HG02870 (cell line): Measurements from ENCODE around the gene TMEM132D.
"Not testable (repeated sequence)": the region's sequence is repeated elsewhere in the genome, so short reads cannot be mapped to it uniquely, and the experiment has no call there.

Experiments
- ATAC-seq: cut with Tn5 transposase; IDR thresholded peaks from one replicate; pipeline ENCODE4 v1.9.1; 2021; ENCODE audit warnings: mild to moderate bottlenecking, moderate library complexity; ENCODE audit not compliant: unreplicated experiment

Gene TMEM132D

DNA sequence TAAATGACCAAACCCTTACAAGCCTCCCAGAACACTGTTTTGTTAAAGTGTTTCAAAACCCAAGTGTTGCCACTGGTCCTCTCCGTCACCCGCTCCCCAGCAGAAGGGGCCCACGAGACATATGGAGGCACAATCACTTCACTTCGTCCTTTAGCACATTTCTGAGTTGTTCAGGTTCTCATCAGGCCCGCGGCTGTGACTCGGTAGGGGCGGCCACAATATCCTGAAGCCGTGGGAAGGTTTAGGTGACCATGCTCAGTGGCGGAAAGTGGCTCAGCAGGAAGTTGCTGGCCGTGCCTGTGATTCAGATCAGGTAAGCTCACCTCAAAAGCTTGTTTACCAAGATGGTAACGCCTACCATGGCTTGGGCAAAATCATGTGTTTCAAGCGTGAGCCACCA, 823.0 kb downstream of the TMEM132D start:
- no peak for ATAC-seq

- ATAC-seq: no peak
Observed at GRCh38 chr12:129080391-129080790, 823.4 kb downstream of the TMEM132D start.

GRCh38 chr12:129079719-129080118, 824.1 kb downstream of the TMEM132D start:
- no peak for ATAC-seq

DNA sequence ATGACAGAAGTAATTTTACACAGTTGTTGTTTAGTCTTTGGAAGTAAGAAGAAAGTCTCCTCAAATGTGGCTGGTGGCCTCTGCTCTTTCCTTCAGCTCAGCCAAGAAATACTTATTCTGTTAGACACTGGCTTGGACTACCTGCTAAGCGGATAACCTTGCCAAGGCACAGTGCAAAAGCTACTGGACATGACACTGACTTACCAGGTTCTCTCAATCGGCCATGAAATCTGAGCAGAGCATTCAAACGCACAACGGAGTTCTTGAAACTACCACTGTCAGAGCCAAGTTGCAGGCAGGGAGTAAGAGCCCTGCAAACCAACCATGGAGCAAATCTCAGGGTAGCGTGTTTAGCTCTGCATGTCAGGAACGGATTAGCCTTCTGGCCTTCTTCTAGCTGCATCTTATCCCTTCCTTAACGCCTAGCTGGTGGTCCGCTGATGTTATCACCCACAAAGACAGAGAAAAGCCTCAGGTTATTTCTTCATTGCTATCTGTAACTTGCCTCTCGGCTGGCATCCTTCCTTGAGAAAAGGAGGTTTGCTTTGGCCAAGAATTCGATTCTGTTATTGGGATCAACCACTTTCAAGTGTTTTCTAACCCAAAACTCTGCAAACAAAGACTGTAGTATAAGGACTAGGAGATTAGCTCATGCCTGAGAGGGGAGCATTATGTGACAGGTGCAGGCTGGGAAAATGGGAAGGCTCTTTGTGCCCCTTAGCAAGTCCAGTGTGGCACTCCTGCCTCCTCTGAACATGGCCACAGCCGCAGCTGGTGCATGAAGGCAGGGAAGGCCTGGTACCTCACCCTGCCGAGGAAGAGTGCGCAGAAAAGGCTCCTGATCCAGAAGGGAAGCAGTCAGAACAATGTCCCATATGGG, 827.1 kb downstream of the TMEM132D start:
- no peak for ATAC-seq

GRCh38 chr12:129075460-129076208, 828.2 kb downstream of the TMEM132D start:
- ATAC-seq: no peak

- no peak for ATAC-seq
Observed at GRCh38 chr12:129074379-129074778, 829.4 kb downstream of the TMEM132D start.

- ATAC-seq: no peak
Observed at GRCh38 chr12:129073157-129073915, 830.5 kb downstream of the TMEM132D start.

GRCh38 chr12:129071362-129071761, 832.5 kb downstream of the TMEM132D start:
- no peak for ATAC-seq

DNA sequence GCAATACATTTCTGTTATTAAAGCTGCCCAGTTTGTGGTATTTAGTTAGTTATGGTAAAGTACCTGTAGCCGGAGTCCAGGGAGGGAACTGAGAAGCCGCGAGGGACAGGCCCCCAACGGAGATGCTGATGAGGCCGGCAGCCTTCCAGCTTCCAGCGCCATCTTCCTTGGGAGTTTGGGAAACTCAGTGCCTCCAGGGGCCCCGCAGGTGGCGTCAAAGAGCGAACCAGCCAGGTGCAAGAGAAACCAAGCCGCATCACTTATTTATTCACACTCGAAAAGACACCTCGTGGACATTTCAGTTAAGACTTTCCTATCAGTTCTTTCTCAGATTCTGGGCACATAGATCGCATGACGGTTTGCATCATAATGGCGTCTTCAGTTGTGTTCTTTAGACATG, 833.9 kb downstream of the TMEM132D start:
- ATAC-seq: no peak

DNA sequence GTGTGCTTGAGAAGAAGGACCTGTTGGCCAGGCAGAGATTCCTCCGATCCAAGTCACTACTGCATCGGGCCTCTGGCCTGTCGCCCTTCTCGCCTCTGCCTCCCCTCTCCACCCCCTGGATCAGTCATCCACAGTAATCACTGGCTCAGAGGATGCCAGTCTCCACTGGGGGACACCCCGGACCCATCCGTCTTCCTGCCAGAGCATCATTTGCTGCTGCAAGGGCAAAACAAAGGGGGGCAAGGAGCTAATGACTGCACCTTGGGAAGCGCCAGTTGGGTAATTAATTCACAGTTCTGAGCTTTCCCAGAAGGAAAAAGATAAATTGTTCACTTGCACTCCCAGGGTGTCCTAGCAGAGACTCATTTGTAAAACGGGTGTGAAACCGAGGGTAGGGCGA, 835.1 kb downstream of the TMEM132D start:
- ATAC-seq: no peak

DNA sequence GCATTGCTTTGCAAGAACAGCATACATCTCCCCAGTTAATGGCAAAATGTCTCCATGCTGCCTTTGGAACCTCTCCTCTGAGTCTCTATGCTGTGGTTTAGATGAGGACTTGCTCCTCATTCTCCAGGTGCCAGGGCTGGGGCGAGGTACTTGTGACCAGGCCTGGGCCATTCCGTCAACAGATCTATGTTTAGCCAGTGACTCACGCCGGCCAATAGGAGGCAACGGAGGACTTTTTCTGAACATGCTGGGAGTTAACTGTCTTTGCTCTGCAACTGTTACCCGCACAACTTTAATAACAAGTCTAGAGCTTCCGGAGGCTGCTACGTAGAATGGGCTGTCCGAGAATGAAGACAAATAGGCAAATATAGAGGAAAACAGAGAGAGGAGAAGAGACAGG, 836.3 kb downstream of the TMEM132D start:
- ATAC-seq: no peak

DNA sequence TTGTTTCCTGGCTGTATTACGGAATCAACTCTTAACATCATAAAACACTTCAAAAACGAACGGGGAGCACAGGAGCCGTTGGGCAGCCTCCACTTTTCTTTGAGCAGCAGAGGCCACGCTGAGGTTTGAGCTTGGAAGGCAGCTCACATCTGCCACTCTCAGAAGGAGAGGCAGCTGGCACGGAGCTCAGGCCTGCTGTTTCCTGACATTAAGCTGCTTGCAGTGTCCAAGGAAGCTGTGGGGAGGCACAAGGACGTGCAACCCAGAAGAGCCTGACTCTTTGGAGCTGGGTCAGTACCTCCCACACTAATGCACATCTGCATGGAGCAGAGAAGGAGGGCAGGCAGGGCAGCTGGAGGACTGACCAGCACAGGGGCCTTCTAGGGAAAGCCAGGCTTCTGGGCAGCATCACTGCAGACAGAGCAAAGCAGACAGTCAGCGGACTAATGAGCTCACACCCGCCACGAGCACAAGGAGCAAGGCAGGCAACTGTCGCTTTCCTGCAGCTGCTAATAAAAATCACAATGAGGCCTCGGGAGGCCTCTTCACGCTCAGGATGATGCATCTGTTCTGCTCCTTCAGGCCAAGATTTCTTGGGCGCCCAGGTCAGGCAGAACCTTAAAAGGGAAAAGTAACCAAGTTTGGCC, 839.5 kb downstream of the TMEM132D start:
- ATAC-seq: no peak

DNA sequence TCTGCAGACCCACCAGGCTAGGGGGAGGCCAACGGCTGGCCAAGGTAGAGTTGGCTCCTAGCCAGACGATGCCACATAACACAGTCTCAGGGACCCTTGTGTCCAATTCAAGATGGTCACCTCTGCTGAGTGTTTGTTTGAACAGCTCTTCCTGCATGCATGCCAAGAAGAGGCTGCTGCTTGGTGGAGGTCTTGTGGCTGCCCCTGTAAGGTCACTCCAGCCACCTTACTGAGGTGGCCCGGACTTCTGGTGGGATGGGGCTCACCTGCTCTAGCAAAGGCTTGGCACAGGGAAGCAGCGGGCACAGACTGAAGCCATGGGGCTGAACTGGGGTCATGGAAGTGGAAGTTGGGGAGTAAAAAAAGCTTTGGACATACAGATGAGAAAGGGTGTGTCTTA, 840.2 kb downstream of the TMEM132D start:
- ATAC-seq: no peak

DNA sequence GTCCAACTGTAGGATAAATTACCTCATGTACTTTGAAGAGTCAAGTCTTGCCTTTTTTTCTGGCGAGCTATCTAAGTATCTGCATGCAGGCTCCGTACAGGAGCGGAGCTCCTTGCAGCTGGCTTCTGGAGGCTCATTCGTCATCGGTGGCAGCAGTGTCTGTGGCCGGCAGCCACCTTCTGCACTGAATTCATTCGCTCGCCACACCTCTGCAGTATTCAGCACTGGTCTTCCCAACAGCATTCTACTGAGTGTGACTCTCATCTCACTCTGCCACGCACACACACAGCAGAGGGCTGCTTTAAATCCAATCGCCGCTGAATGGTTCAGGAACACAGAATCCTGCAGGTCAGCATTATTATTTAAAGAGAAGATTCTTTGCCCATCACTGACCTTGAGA, 850.6 kb downstream of the TMEM132D start:
- ATAC-seq: no peak

DNA sequence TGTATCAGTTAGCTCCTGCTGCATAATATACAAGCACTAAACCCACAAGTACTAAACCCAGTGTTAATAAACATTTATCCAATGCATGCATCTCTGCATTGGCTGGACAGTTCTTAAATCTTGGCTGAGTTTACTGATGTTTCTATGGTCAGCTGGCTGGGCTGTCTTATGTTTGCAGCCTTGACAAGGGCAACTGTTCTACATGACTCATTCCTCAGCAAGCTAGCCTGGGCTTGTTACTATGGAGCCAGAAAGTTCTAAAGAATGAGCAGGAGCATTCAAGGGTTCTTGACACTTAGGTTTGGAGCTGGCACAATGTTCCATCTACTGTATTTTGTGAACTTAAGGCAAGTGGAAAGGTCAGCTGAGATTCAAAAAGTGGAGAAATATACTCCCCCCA, 851.5 kb downstream of the TMEM132D start:
- no peak for ATAC-seq

- no peak for ATAC-seq
Observed at GRCh38 chr12:129049917-129050316, 853.9 kb downstream of the TMEM132D start.

DNA sequence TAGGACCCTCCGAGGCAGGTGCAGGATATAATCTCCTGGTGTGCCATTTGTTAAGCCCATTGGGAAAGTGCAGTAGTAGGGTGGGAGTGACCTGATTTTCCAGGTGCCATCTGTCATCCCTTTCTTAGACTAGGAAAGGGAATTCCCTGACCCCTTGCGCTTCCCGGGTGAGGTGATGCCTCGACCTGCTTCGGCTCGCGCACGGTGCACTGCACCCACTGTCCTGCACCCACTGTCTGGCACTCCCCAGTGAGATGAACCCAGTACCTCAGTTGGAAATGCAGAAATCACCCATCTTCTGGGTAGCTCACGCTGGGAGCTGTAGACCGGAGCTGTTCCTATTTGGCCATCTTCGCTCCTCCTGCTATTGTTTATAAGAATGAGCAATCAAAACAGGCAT, 860.5 kb downstream of the TMEM132D start:
- ATAC-seq: not testable (repeated sequence)

GRCh38 chr12:129036135-129036534, 867.7 kb downstream of the TMEM132D start:
- no peak for ATAC-seq

DNA sequence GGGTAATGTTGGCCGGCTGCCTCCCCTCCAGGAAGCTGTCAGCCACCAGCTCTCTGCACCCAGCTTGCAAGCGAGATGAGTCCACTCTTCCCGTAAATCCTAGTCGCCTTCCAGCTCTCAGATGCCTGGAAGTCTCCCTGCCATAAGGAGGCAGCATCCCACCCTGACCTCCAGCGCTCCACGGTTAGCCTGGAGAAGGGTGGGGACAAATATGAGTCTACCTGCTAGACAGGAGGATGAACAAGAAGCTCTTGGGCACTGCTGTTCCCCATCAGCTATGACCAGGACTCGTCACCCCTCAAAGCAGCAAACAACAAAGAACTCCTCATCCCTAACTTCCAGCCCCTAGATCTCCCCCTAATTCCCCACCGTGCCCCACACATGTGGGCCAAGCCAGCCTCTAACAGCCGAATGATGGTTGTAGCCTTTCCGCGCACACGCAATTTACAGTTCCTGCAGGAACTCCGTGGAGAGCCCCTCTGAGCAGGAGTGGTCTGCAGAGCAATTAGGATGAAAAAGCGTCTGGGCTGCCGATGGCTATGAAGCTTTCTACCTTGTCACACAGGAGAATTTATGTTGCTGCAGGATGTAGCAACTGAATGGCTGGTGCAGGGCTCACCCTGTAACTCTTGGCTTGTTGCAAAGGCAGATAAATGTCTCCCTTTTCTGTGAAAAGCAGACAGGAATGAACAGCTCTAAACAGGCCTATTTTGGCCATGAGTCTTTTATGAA, 869.1 kb downstream of the TMEM132D start:
- ATAC-seq: no peak

DNA sequence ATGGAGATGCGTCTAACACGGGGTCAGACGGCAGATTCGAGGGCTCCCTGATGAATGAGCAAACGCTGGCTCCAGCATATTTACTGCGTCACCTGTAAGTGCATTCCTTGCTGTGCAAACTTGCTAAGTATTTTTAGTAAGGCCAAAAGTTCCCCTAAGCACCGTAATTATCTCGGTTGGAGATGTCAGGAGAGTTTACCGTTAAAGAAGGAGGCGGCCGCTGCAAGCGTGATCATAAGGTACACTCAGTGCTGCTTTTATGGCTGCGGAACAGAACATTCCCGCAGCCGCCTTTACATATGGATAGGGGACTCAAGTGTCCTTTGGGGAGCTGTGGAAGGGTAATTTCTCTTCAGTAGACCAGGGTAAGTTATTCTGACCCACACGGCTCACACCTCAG, 875.0 kb downstream of the TMEM132D start:
- ATAC-seq: no peak
